Urothelium cell line (cell line): ENCODE data around the gene MCTS1.
A peak's percentile ranks its signal among the peaks of the same experiment; 100 is the strongest.
"Not testable (repeated sequence)": the region's sequence is repeated elsewhere in the genome, so short reads cannot be mapped to it uniquely, and the experiment has no call there.

Source experiments
- DNase-seq: peaks from one replicate; pipeline ENCODE4 v3.0.0; 2011; ENCODE audit warnings: low spot score, mixed read lengths
- FAIRE-seq: peaks from 2 replicates; lab custom pipeline; 2011; peaks lifted over from hg19 to GRCh38; lab: Jason Lieb, UNC

Gene MCTS1, protein sequence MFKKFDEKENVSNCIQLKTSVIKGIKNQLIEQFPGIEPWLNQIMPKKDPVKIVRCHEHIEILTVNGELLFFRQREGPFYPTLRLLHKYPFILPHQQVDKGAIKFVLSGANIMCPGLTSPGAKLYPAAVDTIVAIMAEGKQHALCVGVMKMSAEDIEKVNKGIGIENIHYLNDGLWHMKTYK

DNA sequence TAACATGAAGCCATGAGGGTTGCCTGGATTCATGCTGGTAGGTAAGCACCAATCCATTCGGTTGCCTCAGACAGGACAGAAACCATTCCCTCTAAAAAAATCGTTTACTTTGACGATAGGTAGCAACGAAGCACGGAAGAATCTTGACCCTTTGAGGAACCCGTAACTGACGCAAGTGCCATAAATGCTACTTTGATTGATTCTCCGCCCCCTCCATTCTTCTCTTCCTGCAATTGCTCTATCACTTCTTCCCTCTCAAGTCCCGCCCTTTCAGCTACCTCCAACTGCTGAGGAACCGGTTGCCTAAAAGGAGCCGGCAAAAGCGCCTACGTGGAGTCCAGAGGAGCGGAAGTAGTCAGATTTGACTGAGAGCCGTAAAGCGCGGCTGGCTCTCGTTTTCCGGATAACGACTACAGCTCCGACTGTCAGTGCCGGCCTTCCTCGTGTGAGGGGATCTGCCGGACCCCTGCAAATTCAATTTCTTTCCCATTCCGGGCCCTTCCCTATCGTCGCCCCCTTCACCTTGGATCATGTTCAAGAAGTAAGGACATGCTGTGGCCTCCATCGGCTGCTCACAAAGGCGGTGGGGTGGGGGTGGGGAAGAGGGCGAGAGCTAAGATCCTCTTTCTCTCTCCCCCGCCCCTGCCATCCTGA, at the start of gene MCTS1:
Gene MCTS1, plus strand, starts transcription at position 395 of the 654 bp plus-strand sequence. Its CDS starts 136 bp downstream, at position 531.
- FAIRE-seq: no peak
- DNase-seq: peak; percentile 62

DNA sequence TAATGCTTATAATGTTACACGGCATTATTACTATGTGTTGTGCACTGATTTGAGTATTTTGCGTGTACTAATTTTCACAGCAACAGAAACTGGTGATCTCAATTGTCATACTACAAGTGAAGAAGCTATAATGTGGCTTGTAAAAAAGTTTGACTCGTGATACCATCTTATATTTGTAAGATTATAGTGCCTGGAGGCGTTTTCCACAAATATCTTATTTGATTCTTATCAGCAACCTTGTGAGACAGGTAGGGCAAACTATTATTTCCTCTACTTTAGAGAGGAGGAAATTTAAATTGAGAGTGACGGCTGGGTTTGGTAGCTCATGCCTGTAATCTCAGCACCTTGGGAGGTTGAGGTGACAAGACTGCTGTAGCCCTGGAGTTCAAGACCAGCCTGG, 47.6 kb upstream of the MCTS1 start:
- FAIRE-seq (no peak), DNase-seq (no peak)

DNA sequence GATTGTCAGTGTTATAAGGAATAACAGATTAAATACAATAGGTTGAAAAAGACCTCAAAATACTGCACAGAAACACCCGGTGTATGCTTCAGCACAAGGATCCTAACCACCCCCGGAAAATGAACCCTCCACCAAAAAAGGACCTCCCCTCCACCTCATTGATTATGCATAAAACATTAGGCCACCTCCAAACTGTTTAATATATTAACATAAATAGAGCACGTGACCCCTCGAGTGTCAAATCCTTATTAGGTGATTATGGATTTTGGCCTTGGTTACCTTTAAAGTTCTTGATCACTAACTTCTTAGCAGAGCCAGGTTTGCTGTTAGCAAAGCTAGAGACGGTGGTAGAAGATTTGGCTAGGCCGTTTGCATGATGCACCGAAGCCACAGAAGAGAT, 44.1 kb upstream of the MCTS1 start:
- DNase-seq: no peak
- no peak for FAIRE-seq

DNA sequence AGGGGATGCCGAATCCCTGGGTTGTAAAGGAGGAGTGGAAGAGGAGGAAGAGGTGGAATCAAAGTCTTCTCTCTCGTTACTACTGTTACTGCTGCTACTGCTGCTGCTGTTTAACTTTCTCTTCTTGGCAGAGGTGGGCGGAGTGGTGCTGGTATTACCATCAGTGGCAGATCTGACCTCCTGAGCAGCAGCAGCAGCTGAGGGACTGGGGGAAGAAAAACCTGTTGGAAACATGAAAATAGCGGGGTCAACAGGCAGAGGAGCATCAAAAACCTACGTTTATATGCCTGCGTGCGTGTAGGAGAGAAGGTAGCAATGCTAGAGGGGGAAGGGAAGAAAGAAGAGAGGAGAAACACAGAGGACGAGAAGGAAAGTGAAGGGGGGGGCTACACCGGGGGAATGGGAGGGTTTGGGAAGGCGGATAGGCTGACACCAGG, 43.5 kb upstream of the MCTS1 start:
- DNase-seq (no peak), FAIRE-seq (no peak)

DNA sequence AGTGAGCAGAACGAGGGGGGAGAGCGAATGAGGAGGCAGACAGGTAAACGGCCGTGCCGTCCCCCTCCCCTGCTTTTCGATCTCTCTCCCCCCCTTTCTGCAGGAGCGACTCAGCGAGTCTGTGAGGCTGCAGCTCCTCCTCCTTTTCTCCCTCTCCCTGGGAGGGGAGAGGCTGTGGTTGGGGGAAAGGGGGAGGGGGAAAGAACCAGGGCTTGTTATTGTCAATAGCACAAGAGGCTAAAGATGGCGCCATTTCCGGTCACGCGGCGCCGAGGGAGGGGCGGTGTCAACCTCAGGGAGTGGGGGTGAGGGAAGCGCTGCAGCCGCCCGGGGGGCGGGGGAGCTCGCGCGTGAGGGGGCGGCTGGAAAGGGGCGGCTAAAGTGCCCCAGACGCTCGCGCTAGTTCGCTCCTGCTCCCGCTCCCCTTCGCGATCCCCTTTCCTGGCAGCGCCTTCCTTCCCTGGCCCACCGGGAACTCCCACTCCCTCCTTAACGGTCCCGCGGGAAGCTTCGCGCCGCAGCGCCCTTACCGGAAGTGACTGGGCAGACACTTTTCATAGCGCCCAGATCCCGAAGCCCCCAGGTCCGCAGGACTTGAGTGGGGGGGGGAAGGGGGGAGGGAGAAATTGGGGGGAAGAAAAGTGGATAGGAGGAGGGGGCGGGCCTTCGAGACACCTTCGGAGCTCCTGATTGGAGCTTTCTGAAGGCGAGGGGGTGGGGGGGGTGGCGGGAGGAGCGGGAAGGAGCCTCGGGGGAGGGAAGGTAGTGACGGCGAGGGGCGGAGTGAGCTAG, 42.9 kb upstream of the MCTS1 start, which contains the start of gene CUL4B:
Gene CUL4B, minus strand, starts transcription at position 121 of the 792 bp plus-strand sequence. CDS start 324 bp downstream, outside the sequence.
- peak; percentile 67 for DNase-seq
- FAIRE-seq: no peak

DNA sequence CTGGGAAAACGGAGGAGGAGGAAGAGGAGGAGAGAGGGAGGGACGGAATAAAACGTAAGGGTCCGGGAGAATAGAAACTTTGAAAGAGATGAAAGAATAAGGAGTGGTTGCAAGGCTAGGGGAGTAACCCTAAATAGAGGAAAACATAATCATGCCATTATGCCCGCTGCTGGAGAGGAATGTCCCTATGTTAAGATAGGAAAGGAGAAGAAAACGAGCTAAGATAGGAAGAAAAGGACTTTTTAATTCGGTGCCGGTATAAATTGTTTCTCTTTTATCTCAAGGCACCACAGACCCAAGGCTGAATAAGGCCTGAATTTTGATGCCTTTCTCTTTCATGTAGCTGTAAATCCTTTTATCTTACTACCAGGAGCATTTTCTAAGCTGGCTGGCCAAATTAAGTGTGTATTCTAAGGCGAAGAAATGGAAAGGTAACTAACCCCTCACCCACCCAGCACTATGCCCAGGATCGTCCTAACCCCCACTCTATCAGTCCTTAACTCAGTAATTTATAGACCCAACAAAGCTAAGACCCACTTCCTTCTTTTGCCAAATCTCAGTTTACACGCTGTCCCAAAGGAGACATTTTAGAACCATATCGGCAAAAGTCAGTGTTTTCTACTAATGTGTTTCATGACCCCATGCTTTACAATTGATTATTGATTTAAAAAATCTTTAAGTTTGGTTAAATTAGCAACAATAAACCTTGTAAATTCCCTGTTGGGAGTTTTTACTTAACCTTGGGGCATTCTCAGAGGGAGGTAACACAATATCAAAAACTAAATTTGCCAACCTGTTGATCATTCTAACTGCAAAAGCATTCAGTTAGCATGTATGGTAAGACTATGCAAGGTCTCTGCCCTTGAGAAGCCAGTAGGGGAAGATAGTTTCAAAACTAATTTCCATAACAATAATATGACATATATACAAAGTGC, 42.0 kb upstream of the MCTS1 start:
- DNase-seq: no peak
- FAIRE-seq: no peak

DNA sequence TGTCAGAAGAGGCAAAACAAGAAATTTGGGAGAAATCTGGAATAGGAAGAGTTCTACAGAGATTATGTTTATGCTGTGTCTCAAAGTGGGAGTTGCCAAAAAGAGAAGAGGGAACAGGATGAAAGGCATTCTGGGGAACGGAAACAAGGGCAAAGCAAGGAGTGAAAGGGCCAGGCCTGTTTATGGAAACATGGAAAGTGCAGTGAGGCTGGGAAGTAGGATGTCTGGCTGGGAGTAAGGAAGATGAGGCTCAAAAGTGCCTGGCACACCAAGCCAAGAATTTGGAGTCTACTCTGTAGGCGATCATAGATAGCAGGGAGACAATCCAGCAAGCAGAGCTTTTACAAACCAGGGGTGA, 41.4 kb upstream of the MCTS1 start:
- DNase-seq (no peak), FAIRE-seq (no peak)

DNA sequence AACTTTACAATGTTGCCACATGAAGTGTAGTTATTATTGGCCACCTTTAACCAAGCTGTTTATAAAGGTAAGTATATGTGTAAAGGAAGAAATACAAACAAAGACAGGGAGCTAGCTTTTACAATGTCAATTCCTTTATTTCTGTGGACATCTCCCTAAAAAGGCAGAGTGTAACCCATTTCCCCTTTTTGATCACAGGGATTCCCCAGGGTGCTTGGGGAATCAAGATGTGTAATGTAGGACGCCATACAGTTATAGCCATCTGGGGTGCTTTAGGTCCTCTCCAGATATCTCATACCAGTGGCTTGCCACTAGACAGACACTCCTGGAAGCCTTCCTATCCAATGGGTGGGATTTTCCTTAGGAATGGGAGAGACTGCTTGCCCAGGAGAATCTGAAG, 39.0 kb upstream of the MCTS1 start:
- no peak for DNase-seq
- FAIRE-seq: no peak

DNA sequence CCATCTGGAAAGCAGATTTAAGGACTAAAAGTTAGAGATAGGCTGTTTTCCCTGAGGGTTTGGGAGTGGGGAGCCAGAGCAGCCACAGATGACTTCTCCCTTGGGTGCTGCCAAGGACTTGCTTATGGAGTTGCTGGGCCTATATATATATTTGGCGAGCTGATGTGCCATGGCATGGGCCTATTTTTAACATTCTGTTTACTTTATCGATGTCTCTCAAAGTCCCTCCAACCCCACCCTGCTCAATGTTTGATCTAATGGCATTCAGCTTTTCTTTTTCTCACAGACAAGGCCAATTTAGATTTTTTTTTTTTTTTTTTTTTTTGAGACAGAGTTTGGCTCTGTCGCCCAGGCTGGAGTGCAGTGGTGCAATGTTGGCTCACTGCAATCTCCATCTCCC, 37.1 kb upstream of the MCTS1 start:
- FAIRE-seq (no peak), DNase-seq (no peak)

DNA sequence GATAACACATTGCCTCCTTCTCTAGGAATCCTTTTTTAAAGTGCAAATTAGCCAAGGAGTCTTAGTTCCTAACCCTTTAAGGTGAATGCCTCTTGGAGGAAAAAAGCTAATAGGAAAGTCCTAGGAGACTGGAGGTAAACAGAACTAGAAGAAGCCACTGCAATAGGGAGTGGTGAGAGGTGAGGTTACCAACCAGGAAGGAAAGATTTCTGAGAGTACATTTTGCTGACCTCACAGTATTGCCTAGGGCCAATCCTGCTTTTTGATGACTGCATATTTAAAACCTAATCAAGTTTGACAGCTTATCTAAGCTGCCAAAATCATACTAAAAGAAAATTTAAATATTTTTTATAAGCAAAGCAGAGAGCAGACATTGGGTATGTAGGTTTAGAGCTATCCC, 35.9 kb upstream of the MCTS1 start:
- FAIRE-seq: no peak

DNA sequence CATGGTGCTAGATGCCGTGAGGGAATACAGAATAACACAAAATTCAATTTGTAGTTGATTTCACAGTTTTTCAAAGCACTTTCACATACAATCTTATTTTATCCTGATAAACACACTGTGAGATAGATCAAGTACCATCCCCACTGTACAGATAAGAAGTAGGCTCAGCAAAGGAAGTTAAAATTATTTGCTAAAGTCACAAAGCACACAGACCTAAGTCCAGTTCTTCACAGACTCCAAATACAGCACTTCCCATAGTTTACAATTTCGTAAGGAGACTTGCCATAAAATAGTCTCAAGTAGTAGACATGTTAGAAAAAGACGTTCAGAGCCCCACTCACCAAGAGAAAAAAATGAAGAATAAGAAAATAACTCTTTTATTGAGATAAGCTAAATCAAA, 35.3 kb upstream of the MCTS1 start:
- no peak for FAIRE-seq
- DNase-seq: no peak

More for the DNA sequence above, 35.9 kb upstream of the MCTS1 start:
- DNase-seq: no peak

DNA sequence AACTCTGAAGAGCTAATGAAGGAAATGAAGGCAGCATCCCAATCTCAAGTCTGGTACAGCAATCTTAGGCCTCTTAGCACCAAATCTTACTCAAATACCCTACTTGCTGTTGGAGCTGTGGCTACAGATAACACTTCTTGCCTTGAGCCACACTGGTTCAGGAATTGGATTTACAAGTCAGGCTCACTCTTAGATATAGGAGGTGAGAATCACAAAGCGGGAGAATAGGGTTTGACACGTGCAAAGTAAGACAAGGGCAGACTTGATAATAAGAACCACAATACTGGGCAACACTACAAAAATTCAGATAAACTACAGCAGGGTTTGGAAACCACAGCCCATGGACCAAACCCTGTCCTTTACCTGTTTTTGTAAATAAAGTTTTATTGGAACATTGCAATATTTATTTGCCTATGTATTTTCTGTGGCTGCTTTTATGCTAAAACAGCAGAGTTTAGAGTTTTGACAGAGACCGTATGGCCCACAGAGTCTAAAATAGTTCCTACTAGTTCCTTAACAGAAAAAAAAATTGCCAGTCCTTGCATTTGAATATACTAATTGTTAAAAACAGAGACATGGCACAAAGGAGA, 33.8 kb upstream of the MCTS1 start:
- DNase-seq: no peak
- no peak for FAIRE-seq

DNA sequence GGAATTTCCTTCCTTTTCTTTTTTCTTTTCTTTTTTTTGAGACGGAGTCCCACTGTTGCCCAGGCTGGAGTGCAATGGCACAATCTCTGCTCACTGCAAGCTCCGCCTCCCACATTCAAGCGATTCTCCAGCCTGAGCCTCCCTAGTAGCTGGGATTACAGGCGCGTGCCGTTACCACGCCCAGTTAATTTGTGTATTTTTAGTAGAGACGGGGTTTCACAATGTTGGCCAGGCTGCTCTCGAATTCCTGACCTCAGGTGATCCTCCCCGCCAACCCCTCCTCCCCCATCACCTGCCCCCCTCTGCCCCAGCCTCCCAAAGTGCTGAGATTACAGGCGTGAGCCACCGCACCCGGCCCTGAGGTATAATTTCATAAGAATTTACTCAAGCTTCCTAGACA, 30.1 kb upstream of the MCTS1 start:
- DNase-seq: not testable (repeated sequence)

DNA sequence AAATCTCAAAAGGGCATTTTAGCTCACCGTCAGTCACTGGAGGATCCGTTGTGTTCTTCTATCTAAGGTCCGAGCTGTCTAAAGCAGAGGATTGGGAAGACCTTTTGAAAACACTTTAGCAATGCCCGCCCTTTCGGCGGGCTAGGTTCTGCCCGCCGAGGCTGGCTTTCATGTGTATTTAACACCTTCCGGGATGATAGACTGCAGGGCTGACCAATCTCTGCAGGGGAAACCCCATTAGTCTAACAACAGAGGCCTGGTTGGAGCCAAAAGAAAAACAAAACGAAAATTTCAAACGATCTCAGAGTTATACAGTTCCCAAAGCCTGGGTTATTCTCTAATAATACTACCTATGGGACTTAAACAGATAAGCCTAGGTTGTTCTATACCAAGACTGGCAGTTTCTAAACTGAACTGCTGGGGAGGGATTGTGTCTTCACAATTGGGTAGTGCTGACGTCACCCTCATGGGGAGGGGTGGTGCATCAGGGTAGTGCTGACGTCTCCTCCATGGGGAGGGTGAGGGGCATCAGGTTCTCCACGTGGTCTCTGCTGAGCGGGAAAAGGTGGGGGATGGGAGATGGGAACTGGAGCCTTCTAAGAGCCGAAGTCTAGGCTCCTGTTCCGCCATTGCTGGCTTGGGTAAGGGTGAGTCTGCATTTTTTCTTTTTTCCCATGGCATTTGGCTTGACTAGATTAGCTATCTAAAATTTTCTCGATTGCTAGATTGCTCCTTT, 28.4 kb upstream of the MCTS1 start:
- DNase-seq (no peak), FAIRE-seq (no peak)

More for the DNA sequence above, 30.1 kb upstream of the MCTS1 start:
- not testable (repeated sequence) for FAIRE-seq

DNA sequence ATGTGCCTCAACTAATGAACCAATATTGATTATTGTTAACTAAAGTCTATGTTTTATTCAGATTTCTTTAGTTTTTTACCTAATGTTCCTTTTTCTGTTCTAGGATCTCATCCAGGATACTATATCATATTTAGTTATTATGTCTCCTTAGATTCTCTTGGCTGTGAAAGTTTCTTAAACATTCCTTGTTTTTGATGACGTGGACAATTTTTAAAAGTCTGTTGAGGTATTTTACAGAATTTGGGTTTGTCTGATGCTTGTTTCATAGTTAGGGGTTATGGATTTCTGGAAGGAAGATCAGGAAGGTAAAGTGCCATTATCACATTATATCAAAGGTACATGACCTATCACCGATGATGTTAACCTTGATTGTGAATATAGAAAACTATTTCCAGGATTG, 18.2 kb upstream of the MCTS1 start:
- FAIRE-seq: no peak
- DNase-seq: no peak

DNA sequence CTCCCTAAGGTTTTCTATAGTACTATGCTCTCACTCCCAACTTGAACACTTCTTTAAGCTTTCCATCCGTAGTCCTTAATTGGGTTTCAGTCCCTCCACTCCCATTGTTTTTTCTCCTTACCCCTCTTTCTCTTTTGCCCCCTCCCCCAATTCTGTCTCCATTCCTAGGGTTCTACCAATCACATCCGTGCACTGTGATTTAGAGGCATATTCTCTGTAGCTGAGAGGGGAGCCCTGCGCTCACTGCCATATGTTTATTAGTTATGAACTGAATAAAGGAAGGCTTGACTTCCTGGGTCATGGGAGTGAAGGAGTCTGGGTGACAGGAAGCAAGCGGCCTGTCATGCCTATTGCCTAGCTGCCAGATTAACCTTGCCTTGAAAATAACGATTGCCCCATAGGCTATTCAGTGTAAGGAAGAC, 471 bp downstream of the MCTS1 start:
- FAIRE-seq (no peak), DNase-seq (peak; percentile 2)

DNA sequence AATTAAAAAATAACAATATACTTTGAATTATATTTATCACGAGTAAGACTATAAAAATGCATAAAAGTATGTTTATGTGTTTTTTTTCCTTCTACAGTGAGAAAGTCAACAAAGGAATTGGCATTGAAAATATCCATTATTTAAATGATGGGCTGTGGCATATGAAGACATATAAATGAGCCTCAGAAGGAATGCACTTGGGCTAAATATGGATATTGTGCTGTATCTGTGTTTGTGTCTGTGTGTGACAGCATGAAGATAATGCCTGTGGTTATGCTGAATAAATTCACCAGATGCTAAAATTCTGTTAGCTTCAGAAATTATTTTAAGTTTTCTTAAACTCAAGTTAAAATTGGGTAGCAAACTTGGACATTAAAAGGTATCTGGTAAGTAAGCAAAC, 8.2 kb downstream of the MCTS1 start:
- DNase-seq (no peak), FAIRE-seq (no peak)

DNA sequence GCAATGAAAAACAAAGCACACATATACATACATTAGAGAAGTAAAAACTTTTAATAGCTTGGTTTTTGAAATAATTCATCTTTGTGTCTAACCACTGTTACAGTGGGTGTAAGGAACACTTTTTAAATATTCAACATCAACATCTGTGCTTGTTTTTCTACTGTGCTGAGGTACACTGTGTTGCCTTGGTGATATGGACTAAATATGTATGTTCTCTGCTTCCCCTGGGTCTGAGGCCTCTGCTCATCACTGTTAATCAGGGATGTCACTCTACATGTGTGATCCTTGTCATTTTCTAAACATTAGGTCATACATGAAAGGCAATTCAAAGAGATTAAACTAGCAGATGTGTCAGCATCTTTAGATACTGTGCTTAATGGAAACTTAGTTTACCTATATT, 10.9 kb downstream of the MCTS1 start:
- no peak for FAIRE-seq
- no peak for DNase-seq

DNA sequence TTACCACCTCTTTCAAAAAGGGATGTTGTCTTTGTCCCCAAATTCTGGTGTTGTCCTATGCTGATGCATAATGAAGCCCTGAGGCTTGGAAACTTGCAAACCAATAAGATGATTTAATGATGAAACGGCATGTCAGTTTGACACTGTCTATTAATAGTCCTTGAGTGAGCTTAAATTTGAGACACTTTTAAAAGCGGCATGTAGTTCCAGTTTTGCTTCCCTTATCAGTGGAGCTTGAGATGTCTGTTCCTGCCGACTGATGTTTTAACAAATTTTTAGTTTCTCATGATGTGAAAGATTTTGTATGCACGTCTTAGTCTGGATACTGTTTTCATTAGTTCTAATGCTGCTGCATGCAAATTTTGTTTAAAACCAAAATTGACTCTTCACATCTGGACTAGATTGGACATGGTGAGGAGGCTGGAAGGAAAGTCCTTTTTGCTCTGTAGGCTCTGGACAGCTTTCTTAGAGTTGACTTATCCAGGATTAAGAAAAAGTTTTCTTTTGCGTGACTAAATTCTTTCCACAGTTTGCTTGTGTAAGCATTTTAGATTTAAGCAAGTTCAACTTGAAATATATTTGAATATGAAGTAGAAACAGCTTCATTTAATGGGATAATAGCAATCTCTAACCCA, 14.2 kb downstream of the MCTS1 start:
- DNase-seq: no peak

More for the DNA sequence above, 14.2 kb downstream of the MCTS1 start:
- FAIRE-seq: no peak
